H9 (cell line): ENCODE results near the gene BHLHA15. TPM values are rescaled to one million over a fixed set of nuclear protein-coding genes. Genes with fewer than 3 reads are reported as not detected.

Experiments used
- DNase-seq: peaks from one replicate; pipeline ENCODE4 v3.0.0-alpha.2; 2017
- H2AFZ ChIP-seq: one replicate; pipeline ENCODE4 v1.6.1; 2013; ENCODE audit warnings: mild to moderate bottlenecking, low read length, control low read depth, moderate library complexity
- H2AK5ac ChIP-seq: 2 replicates; pipeline ENCODE4 v1.6.1; 2013; ENCODE audit warnings: low read length, control low read depth, mixed read lengths; ENCODE audit not compliant: insufficient read length
- H2BK120ac ChIP-seq: one replicate; pipeline ENCODE4 v1.6.1; 2013; ENCODE audit warnings: low read depth, mild to moderate bottlenecking, low read length, control low read depth, inconsistent platforms; ENCODE audit not compliant: poor library complexity, severe bottlenecking
- H2BK12ac ChIP-seq: 2 replicates; pipeline ENCODE4 v1.6.1; 2013; ENCODE audit warnings: low read length, control low read depth, mixed read lengths, low read depth; ENCODE audit not compliant: insufficient read length
- H2BK15ac ChIP-seq: 2 replicates; pipeline ENCODE4 v1.6.1; 2013; ENCODE audit warnings: low read depth, low read length, control low read depth
- H2BK20ac ChIP-seq: one replicate; pipeline ENCODE4 v1.6.1; 2013; ENCODE audit warnings: low read depth, mild to moderate bottlenecking, low read length, control low read depth, inconsistent platforms; ENCODE audit not compliant: poor library complexity, severe bottlenecking
- H2BK5ac ChIP-seq: 2 replicates; pipeline ENCODE4 v1.6.1; 2013; ENCODE audit warnings: low read length, control low read depth, mixed read lengths; ENCODE audit not compliant: insufficient read length
- H3K14ac ChIP-seq: 2 replicates; pipeline ENCODE4 v1.6.1; 2013; ENCODE audit warnings: low read length, control low read depth; ENCODE audit not compliant: insufficient read depth
- H3K18ac ChIP-seq: 2 replicates; pipeline ENCODE4 v1.6.1; 2013; ENCODE audit warnings: low read depth, mild to moderate bottlenecking, mixed read lengths, low read length, control low read depth; ENCODE audit not compliant: insufficient read length
- H3K23ac ChIP-seq: 2 replicates; pipeline ENCODE4 v1.6.1; 2013; ENCODE audit warnings: low read length, control low read depth, mixed read lengths, low read depth; ENCODE audit not compliant: insufficient read length
- H3K23me2 ChIP-seq: 2 replicates; pipeline ENCODE4 v1.6.1; 2013; ENCODE audit warnings: low read depth, mild to moderate bottlenecking, mixed read lengths, low read length, control low read depth; ENCODE audit not compliant: insufficient read length, poor library complexity, severe bottlenecking
- H3K27ac ChIP-seq: 2 replicates; pipeline ENCODE4 v1.5.1; 2013; ENCODE audit warnings: low read length, control low read depth, mixed read lengths, low read depth; ENCODE audit not compliant: insufficient read length
- H3K27me3 ChIP-seq: 2 replicates; pipeline ENCODE4 v1.6.1; 2013; ENCODE audit warnings: low read length, control low read depth, inconsistent platforms; ENCODE audit not compliant: insufficient read depth
- H3K4ac ChIP-seq: 2 replicates; pipeline ENCODE4 v1.6.1; 2013; ENCODE audit warnings: low read depth, mild to moderate bottlenecking, control low read depth, inconsistent platforms, low read length, moderate library complexity
- H3K4me1 ChIP-seq: 2 replicates; pipeline ENCODE4 v1.6.1; 2013; ENCODE audit warnings: low read length, control low read depth, inconsistent platforms; ENCODE audit not compliant: insufficient read depth
- H3K4me2 ChIP-seq: 2 replicates; pipeline ENCODE4 v1.6.1; 2013; ENCODE audit warnings: low read length, control low read depth, mixed read lengths; ENCODE audit not compliant: insufficient read length, insufficient read depth
- H3K56ac ChIP-seq: 2 replicates; pipeline ENCODE4 v1.6.1; 2013; ENCODE audit warnings: low read depth, mild to moderate bottlenecking, mixed read lengths, low read length, control low read depth; ENCODE audit not compliant: insufficient read length
- H3K79me1 ChIP-seq: 2 replicates; pipeline ENCODE4 v1.6.1; 2013; ENCODE audit warnings: low read depth, mild to moderate bottlenecking, moderate library complexity, low read length, control low read depth, inconsistent platforms; ENCODE audit not compliant: insufficient read depth, poor library complexity, severe bottlenecking
- H3K79me2 ChIP-seq: 2 replicates; pipeline ENCODE4 v1.6.1; 2013; ENCODE audit warnings: low read length, control low read depth, inconsistent platforms; ENCODE audit not compliant: insufficient read depth
- H3K9ac ChIP-seq: 2 replicates; pipeline ENCODE4 v1.6.1; 2013; ENCODE audit warnings: low read length, control low read depth, mixed read lengths; ENCODE audit not compliant: insufficient read length; ENCODE audit errors: extremely low read depth
- H3K9me3 ChIP-seq: one replicate; pipeline ENCODE4 v1.6.1; 2013; ENCODE audit warnings: low read depth, low read length, inconsistent platforms; ENCODE audit not compliant: control insufficient read depth
- H3T11ph ChIP-seq: one replicate; pipeline ENCODE4 v1.6.1; 2013; ENCODE audit warnings: mild to moderate bottlenecking, low read length, control low read depth, inconsistent platforms
- H4K20me1 ChIP-seq: one replicate; pipeline ENCODE4 v1.6.1; 2013; ENCODE audit not compliant: control insufficient read depth, insufficient read length, insufficient read depth
- H4K5ac ChIP-seq: 2 replicates; pipeline ENCODE4 v1.6.1; 2013; ENCODE audit warnings: low read depth, mild to moderate bottlenecking, mixed read lengths, low read length, control low read depth; ENCODE audit not compliant: insufficient read length
- H4K8ac ChIP-seq: replicated peaks from 2 replicates; pipeline ENCODE4 v1.6.1; 2013; ENCODE audit warnings: low read length, control low read depth, mixed read lengths, low read depth; ENCODE audit not compliant: insufficient read length
- H4K91ac ChIP-seq: 2 replicates; pipeline ENCODE4 v1.6.1; 2013; ENCODE audit warnings: low read depth, mild to moderate bottlenecking, moderate library complexity, mixed read lengths, low read length, control low read depth; ENCODE audit not compliant: insufficient read length
- H3K27ac Mint-ChIP-seq, 3 experiments: 2 replicates in 2 of 3; 3 replicates in 1 of 3; pipeline ENCODE4 v1.8.0; 2020 to 2021; ENCODE audit warnings: mixed read lengths in 3 of 3, mild to moderate bottlenecking in 1 of 3, moderate library complexity in 1 of 3
- H3K27me3 Mint-ChIP-seq: 2 replicates; pipeline ENCODE4 v1.8.0; 2021; ENCODE audit warnings: low read depth, mild to moderate bottlenecking, moderate library complexity, mixed read lengths
- H3K36me3 Mint-ChIP-seq, 3 experiments: 2 replicates in 2 of 3; 3 replicates in 1 of 3; pipeline ENCODE4 v1.8.0; 2020 to 2021; ENCODE audit warnings: low read depth in 3 of 3, mixed read lengths in 3 of 3; ENCODE audit not compliant: insufficient read depth in 1 of 3
- H3K4me1 Mint-ChIP-seq, 2 experiments: 2 replicates each; pipeline ENCODE4 v1.8.0; 2020; ENCODE audit warnings: mixed read lengths in 2 of 2
- H3K4me3 Mint-ChIP-seq, 2 experiments: 2 replicates in 1 of 2; 3 replicates in 1 of 2; pipeline ENCODE4 v1.8.0; 2020 to 2021; ENCODE audit warnings: mild to moderate bottlenecking in 2 of 2, mixed read lengths in 2 of 2, moderate library complexity in 1 of 2
- H3K9me3 Mint-ChIP-seq, 2 experiments: 2 replicates in 1 of 2; 3 replicates in 1 of 2; pipeline ENCODE4 v1.8.0; 2020; ENCODE audit warnings: mild to moderate bottlenecking in 2 of 2, mixed read lengths in 2 of 2, moderate library complexity in 1 of 2
- CTCF ChIP-seq: fragments of 200-600 bp; sonication (generic); conservative IDR thresholded peaks from 3 replicates; pipeline ENCODE4 v1.8.0; 2021; ENCODE audit warnings: antibody characterized with exemption, mild to moderate bottlenecking
- WGBS: extraction: QIAGEN DNeasy Blood & Tissue Kit; methylation state at CpG from one replicate; pipeline ENCODE4 v1.1.7; 2013; ENCODE audit warnings: missing lambda C conversion rate, low lambda C conversion rate, mixed read lengths; ENCODE audit not compliant: insufficient read length; ENCODE audit errors: extremely low coverage; 5-methylcytosine and 5-hydroxymethylcytosine counted together
- total RNA-seq: library from RNA; stranded (reverse); gene quantifications from 2 replicates; pipeline ENCODE4 v1.2.1, GENCODE V29; 2021

BHLHA15 gene
- total RNA-seq, 1 experiment from 2014 or later = 1.4 TPM

DNA sequence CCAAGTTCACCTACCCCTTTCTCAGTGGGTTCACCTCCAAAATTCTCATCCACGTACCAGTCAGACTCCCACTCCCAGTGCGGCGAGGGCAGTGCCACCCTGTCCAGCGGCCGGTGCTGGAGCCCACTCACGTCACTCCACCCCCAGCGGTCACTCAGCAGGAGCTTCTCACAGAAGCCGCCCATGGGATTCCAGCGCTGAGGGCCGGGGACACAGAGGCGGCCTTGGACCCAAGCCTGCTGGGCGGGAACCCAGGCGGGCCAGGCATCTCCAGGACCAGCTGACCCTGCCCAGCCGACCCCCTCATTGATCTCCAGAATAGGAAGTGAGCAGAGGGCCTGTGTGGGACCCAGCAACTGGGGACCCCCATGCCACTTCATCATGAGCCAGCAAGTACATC, 33.6 kb downstream of the BHLHA15 start:
- DNase-seq = no peak
- H3K9me3 Mint-ChIP-seq = no peaks in the 10 kb centered on the region
- Histone ChIP-seq H3K27me3 (no peaks in the 10 kb centered on the region), H2BK12ac (no peak overlapping the region), H3K4me2 (no peak overlapping the region), H2BK5ac (no peak overlapping the region), H3K23me2 (no peaks in the 10 kb centered on the region), H2BK15ac (no peak overlapping the region), H3K18ac (no peak overlapping the region), H2BK120ac (no peak overlapping the region), H4K20me1 (no peaks in the 10 kb centered on the region), H3T11ph (no peak overlapping the region), H2AFZ (no peak overlapping the region), H3K9me3 (no peaks in the 10 kb centered on the region), H4K8ac (no peak overlapping the region), H3K27ac (no peak overlapping the region), H3K14ac (no peak overlapping the region), H2AK5ac (no peak overlapping the region), H3K9ac (no peak overlapping the region), H3K79me2 (no peaks in the 10 kb centered on the region), H2BK20ac (no peak overlapping the region), H3K4me1 (no peaks in the 10 kb centered on the region), H3K56ac (no peak overlapping the region), H3K4ac (no peak overlapping the region), H4K91ac (no peak overlapping the region), H3K79me1 (no peaks in the 10 kb centered on the region), H3K23ac (no peak overlapping the region), H4K5ac (no peak overlapping the region)
- H3K27me3 Mint-ChIP-seq = no peaks in the 10 kb centered on the region
- no peak for TF ChIP-seq CTCF
- no CpG with 5 or more reads among the region's 14 CpGs for WGBS
- no peak overlapping the region for H3K4me3 Mint-ChIP-seq
- H3K4me1 Mint-ChIP-seq = peaks cover 0 to 14% of the 10 kb centered on the region in 2 experiments; a peak in 3 of 4 replicates
- peaks cover 0 to 3% (median 2%) of the 10 kb centered on the region in 3 experiments; a peak in 2 of 7 replicates for H3K36me3 Mint-ChIP-seq
- no peak overlapping the region for H3K27ac Mint-ChIP-seq
